ENCODE data around the gene EXOC3. TPM values are rescaled to one million over a fixed set of nuclear protein-coding genes. Genes with fewer than 3 reads are reported as not detected.
A peak's percentile ranks its signal among the peaks of the same experiment; 100 is the strongest.

The EXOC3 gene
- total and polyA plus RNA-seq, 2 of the 4 experiments (the other 2 are of a cell fraction), result 35.1 to 47.5 TPM

- no peak overlapping the region for H4K91ac ChIP-seq (ENCODE audit: insufficient read depth, low read depth, low read length)
- no peak overlapping the region for H2AK9ac ChIP-seq (replicated peaks; ENCODE audit: low read depth, low read length, poor library complexity)
- H3K36me3 ChIP-seq (ENCODE audit: control insufficient read depth, insufficient read depth, low read length), result peaks cover 56% of the 10 kb centered on the region
- H2AFZ ChIP-seq (replicated peaks; ENCODE audit: low read length, poor library complexity), result no peak overlapping the region
- BruUV-seq (replicated peaks), result no TSS peak
- no peak overlapping the region for H3K4me2 ChIP-seq (ENCODE audit: low read depth, low read length)
- DNase-seq, result peak; percentile 61
- H2BK120ac ChIP-seq (ENCODE audit: low read depth, low read length), result peak overlapping the region; percentile 35; the same call in 1 of the 2 replicates
- TF ChIP-seq RCOR1 (IDR thresholded peaks at IDR 0.05; ENCODE audit: insufficient replicate concordance, low read length) (no peak), USF2 (IDR thresholded peaks at IDR 0.05; ENCODE audit: low read depth, low read length) (peak; percentile 62; the same call in 1 of the 2 replicates)
- H2BK20ac ChIP-seq (ENCODE audit: low read depth, low read length), result 0 out of 2 replicates have a peak overlapping the region, but pooled peaks have one; percentile 47
- ATAC-seq (ENCODE audit: low read depth), result peak; percentile 24; the same call in 1 of the 2 replicates
- peaks cover 10% of the 10 kb centered on the region for H3K9me1 ChIP-seq (ENCODE audit: insufficient read depth, low read length)
- in situ Hi-C loops (cut with MboI; ENCODE audit: low sequenced_read_pairs), result no loop called here
- ChIA-PET POLR2A (ENCODE audit: unreplicated experiment) (no interaction called here), CTCF (interaction anchor here (0.6 kb wide), 1 partner anchor 101 kb away, joined by 8 read pairs; no protein-coding TSS in a partner anchor)
- H3K79me1 ChIP-seq (ENCODE audit: low read depth in 1 of 2, low read length in 2 of 2), result peaks cover 7 to 68% of the 10 kb centered on the region in 2 experiments; a peak in 3 of 4 replicates
- peak overlapping the region; percentile 18 for H2BK5ac ChIP-seq (ENCODE audit: low read depth, low read length, poor library complexity, severe bottlenecking)
- H2BK15ac ChIP-seq (ENCODE audit: low read depth, low read length), result no peak overlapping the region; the same call in 2 of the 3 replicates
- H2AK5ac ChIP-seq (ENCODE audit: low read depth, low read length), result peak overlapping the region; percentile 65; the same call in 1 of the 2 replicates
- 96% methylated on average over 12 of the region's 18 CpGs; no CpG with 5 or more reads in 1 of the 2 experiments for WGBS, 2 experiments (ENCODE audit: extremely low coverage in 2 of 2, insufficient read length in 1 of 2)
- H3K4me1 ChIP-seq (ENCODE audit: control insufficient read depth, insufficient read depth, low read length), result peaks cover 11% of the 10 kb centered on the region; the same call in 1 of the 2 replicates
- peak overlapping the region; percentile 6; the same call in 1 of the 2 replicates for H4K5ac ChIP-seq (ENCODE audit: low read depth, low read length)
- H3K23ac ChIP-seq (ENCODE audit: low read depth, low read length), result no peak overlapping the region; the same call in 1 of the 2 replicates
- no peak overlapping the region for H3K56ac ChIP-seq (ENCODE audit: extremely low read depth, insufficient read depth, low read length)
- peak overlapping the region; percentile 41 for H3K4ac ChIP-seq (ENCODE audit: low read depth, low read length)
- dilution Hi-C loops (cut with HindIII; ENCODE audit: low sequenced_read_pairs, unreplicated experiment), result no loop called here
- H3K27ac ChIP-seq (ENCODE audit: insufficient read depth, low read length), result peak overlapping the region; percentile 76; the same call in 1 of the 2 replicates
- H3K4me3 ChIP-seq (ENCODE audit: insufficient read depth, low read depth, low read length), result no peak overlapping the region
- H3K14ac ChIP-seq (replicated peaks; ENCODE audit: low read depth, low read length), result no peak overlapping the region; the same call in 1 of the 2 replicates
- H4K8ac ChIP-seq (ENCODE audit: low read depth in 2 of 2, low read length in 2 of 2), result no peak overlapping the region; a peak in 1 of 4 replicates
- no peaks in the 10 kb centered on the region; the same call in 1 of the 2 replicates for H4K20me1 ChIP-seq (ENCODE audit: insufficient read depth, low read length)
- H3K9ac ChIP-seq (ENCODE audit: low read depth, low read length), result no peak overlapping the region
- H3K27me3 ChIP-seq (ENCODE audit: control insufficient read depth, insufficient read depth, low read length), result no peaks in the 10 kb centered on the region
- no peaks in the 10 kb centered on the region for H3K9me3 ChIP-seq (ENCODE audit: control insufficient read depth, insufficient read depth, low read length)
- peak overlapping the region; percentile 6; the same call in 1 of the 2 replicates for H3K18ac ChIP-seq (ENCODE audit: low read depth, low read length)
- intact Hi-C loops (cut with micrococcal nuclease), result no loop called here
Observed at GRCh38 chr5:418162-419121, 24.5 kb upstream of the EXOC3 start.
